GM13977 (cell line): ENCODE measurements around the gene CLRN3.

Experiments used
- DNase-seq: peaks from one replicate; pipeline ENCODE4 v3.0.0; 2012; ENCODE audit warnings: low spot score
- in situ Hi-C: fragments of 300-500 bp; cut with MboI; formaldehyde crosslinking; loops from one replicate; pipeline ENCODE4 v1.12.0; 2022; ENCODE audit warnings: low sequenced_read_pairs, low pct_unique_long_range_greater_than_20kb, mixed read lengths, inconsistent platforms; ENCODE audit not compliant: unreplicated experiment
- TF ChIP-seq, protein P1 (sequence below): IDR thresholded peaks from 2 replicates; pipeline ENCODE4 v1.5.1; 2012; ENCODE audit warnings: mild to moderate bottlenecking, control low read depth; ENCODE audit not compliant: insufficient read depth; ENCODE audit errors: extremely low read depth, missing control alignments

CLRN3 gene

DNA sequence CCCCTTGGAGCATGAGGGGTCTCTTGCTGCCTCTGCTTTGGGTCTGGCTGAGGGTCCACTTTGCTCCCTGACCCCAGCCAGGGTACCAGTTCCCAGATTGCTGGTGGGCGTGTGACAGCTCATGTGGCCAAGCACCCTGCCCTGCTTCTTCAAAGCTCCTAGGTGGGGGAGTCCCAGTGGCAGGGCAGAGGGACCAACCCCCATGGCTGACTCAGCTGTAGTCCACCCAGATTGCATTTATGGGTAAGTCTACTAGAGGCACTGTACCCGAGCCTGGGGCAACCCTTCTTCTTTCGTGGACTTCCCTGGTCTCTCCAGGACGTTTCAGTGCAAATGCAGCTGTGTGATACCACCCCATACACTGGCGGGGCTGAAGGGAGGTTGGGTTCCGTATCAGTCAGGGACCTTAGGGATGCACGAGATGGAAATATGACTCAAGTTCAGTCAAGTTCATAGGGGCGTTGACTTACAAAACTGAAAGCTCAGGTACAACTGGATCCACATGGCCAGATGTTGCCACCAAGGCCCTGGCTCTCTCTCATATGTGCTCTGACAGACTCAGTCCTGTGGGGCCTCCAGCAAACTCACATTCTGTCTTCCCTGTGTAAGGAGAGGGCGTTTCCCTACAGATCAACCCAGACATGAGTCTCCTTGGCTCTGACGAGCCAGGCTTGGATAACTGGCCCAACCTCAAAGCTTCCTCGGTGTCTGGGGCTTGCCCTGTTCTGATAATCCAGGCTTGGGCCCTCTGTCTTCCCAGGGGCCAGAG, 27.7 kb upstream of the CLRN3 start:
- in situ Hi-C loops: no loop called here

GRCh38 chr10:127919418-127920271, 26.9 kb upstream of the CLRN3 start:
- in situ Hi-C loops: no loop called here
- TF ChIP-seq, protein P1, sequence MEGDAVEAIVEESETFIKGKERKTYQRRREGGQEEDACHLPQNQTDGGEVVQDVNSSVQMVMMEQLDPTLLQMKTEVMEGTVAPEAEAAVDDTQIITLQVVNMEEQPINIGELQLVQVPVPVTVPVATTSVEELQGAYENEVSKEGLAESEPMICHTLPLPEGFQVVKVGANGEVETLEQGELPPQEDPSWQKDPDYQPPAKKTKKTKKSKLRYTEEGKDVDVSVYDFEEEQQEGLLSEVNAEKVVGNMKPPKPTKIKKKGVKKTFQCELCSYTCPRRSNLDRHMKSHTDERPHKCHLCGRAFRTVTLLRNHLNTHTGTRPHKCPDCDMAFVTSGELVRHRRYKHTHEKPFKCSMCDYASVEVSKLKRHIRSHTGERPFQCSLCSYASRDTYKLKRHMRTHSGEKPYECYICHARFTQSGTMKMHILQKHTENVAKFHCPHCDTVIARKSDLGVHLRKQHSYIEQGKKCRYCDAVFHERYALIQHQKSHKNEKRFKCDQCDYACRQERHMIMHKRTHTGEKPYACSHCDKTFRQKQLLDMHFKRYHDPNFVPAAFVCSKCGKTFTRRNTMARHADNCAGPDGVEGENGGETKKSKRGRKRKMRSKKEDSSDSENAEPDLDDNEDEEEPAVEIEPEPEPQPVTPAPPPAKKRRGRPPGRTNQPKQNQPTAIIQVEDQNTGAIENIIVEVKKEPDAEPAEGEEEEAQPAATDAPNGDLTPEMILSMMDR: peak; percentile 11
- DNase-seq: no peak

More for the DNA sequence above, 27.7 kb upstream of the CLRN3 start:
- no peak for DNase-seq
- TF ChIP-seq, protein P1: no peak

DNA sequence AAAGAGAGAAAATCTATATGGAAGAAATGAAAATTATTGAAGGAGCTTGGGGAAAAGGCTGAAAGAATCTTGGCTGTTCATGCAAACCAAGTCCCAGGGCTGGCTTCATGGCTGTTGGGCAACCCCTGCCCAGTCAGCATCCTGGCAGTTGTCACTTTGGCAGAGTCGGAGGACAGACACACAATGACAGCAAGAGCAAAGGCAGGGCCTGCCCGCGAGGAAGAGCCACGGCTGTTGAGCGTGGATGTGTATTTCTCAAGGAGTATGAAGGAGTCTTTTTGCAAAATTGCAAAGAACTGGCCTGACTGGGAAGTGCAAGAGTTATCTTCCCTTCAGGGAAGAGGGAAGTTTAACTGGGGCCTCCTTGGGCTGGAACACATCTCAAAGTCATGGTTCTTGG, 25.8 kb upstream of the CLRN3 start:
- TF ChIP-seq, protein P1: no peak
- no peak for DNase-seq
- in situ Hi-C loops: no loop called here

- TF ChIP-seq, protein P1: no peak
Measured at GRCh38 chr10:127916826-127917225, 24.1 kb upstream of the CLRN3 start.

DNA sequence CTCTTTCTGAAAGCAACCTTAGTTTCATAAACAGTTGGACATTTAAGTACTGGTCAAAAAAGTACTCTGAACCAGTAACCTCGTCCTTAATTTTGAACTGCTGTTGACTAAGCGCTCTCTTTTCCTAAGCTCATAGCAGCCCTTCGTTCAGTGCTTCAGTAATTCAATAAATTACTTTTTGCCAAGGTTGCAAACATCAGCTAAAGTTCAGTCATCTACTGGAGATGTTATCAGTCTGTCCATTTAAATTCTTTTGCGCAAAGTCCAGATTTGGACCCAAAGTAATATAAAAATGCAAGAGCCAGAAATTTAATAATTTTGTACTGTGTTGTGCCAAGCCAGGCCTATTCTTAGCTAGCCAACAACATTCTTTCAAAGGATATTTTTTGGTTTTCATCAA, 22.6 kb upstream of the CLRN3 start:
- in situ Hi-C loops: no loop called here
- TF ChIP-seq, protein P1: no peak
- no peak for DNase-seq

More at GRCh38 chr10:127916826-127917225, 24.1 kb upstream of the CLRN3 start:
- in situ Hi-C loops: no loop called here
- no peak for DNase-seq

GRCh38 chr10:127913368-127913759, 20.6 kb upstream of the CLRN3 start:
- in situ Hi-C loops: no loop called here
- DNase-seq: no peak
- TF ChIP-seq, protein P1: no peak
